Right atrium auricular region (tissue), 2 donors: Measurements from ENCODE around the gene GC. TPM values are rescaled to one million over a fixed set of nuclear protein-coding genes. Genes with fewer than 3 reads are reported as not detected.

Experiments used
- DNase-seq: peaks from one replicate; pipeline ENCODE4 v3.0.0-alpha.2; 2019; ENCODE audit warnings: low spot score
- H3K27ac ChIP-seq, 2 donors: fragments of 200-600 bp; sonication (generic); 1 replicate in 1 of 2; 2 replicates in 1 of 2; pipeline ENCODE4 v1.5.1; 2016 to 2019
- H3K27me3 ChIP-seq, 2 donors: fragments of 200-600 bp; sonication (generic); one replicate each; pipeline versions ENCODE4 v1.5.1 to v1.6.0; 2017 to 2019
- H3K36me3 ChIP-seq: fragments of 200-600 bp; sonication (generic); one replicate; pipeline ENCODE4 v1.5.1; 2016
- H3K4me1 ChIP-seq, 2 donors: fragments of 200-600 bp; sonication (generic); one replicate each; pipeline versions ENCODE4 v1.5.1 to v1.6.0; 2017 to 2019
- H3K4me3 ChIP-seq, 2 donors: fragments of 200-600 bp; sonication (generic); 1 replicate in 1 of 2; 2 replicates in 1 of 2; pipeline ENCODE4 v1.5.1; 2017 to 2019; ENCODE audit warnings: mild to moderate bottlenecking in 1 of 2, moderate library complexity in 1 of 2
- H3K9me3 ChIP-seq, 2 donors: fragments of 200-600 bp; sonication (generic); one replicate each; pipeline ENCODE4 v1.5.1; 2019
- total RNA-seq, 2 donors: library from RNA; depleted of rRNA; stranded (reverse); fragments of >200 nt; gene quantifications; one replicate each; pipeline ENCODE4 v1.1.0, GENCODE V29; 2016
- TF ChIP-seq, protein P1 (sequence below), 2 donors: fragments of 200-600 bp; sonication (generic); IDR thresholded peaks; one replicate each; pipeline ENCODE4 v1.5.1; 2019; ENCODE audit warnings: antibody characterized with exemption in 2 of 2

Gene GC
- total RNA-seq, 2 donors from 2014 or later = not detected

DNA sequence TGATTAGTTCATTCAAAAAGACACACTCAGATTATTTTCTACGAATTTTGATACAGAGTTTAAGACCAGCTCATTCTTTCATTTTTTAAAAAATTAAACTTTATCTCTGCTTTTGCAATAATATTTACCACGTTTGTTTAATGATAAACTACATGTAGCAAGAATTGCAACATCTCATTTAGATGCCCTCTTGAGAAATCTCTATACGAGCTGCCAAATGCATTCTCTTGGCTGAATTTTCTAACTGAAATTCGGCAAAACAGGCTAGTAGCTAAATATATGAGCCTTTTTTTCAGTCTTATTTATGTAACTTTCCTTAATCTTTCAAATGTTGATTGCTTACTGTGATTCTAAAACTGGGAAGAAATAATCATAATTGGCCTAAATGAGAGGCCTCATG is 2.1 kb upstream of the GC start:
- H3K4me1 ChIP-seq = no peaks in the 10 kb centered on the region
- H3K4me3 ChIP-seq = no peak overlapping the region
- DNase-seq = no peak
- no peaks in the 10 kb centered on the region for H3K27me3 ChIP-seq
- TF ChIP-seq, protein P1, sequence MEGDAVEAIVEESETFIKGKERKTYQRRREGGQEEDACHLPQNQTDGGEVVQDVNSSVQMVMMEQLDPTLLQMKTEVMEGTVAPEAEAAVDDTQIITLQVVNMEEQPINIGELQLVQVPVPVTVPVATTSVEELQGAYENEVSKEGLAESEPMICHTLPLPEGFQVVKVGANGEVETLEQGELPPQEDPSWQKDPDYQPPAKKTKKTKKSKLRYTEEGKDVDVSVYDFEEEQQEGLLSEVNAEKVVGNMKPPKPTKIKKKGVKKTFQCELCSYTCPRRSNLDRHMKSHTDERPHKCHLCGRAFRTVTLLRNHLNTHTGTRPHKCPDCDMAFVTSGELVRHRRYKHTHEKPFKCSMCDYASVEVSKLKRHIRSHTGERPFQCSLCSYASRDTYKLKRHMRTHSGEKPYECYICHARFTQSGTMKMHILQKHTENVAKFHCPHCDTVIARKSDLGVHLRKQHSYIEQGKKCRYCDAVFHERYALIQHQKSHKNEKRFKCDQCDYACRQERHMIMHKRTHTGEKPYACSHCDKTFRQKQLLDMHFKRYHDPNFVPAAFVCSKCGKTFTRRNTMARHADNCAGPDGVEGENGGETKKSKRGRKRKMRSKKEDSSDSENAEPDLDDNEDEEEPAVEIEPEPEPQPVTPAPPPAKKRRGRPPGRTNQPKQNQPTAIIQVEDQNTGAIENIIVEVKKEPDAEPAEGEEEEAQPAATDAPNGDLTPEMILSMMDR (IDR thresholded peaks at IDR 0.05) = no peak
- H3K27ac ChIP-seq = no peak overlapping the region
- no peaks in the 10 kb centered on the region for H3K9me3 ChIP-seq
- no peaks in the 10 kb centered on the region for H3K36me3 ChIP-seq

DNA sequence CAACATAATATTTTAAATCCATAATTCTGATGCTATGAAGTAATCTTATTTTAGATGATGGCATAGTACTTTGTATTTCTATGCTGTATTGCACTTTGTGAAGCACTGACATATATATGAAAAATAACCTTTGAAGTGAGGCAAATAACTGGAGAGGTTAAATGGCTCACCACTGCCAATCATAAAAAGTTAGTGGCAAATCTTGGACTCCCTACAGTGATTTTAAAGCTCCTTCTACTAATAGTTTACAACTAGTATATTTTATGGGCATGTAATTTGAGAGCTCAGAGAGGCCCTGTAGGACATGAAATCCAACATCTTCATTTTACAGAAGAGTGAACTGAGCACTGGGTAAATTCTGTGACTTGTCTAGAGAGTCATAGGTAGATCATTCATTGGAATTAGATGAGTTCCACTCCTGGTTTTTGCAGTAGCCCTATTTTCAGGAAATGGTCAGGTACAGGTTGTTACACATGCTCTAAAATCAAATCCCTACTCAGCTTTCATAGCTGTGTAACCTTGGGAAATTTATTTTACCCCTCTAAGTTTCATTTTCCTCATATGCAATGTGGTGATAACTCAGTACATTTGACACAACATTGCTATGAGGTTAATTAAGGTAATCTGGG is 804 bp upstream of the GC start:
- H3K9me3 ChIP-seq = no peaks in the 10 kb centered on the region
- no peak overlapping the region for H3K4me3 ChIP-seq
- no peaks in the 10 kb centered on the region for H3K36me3 ChIP-seq
- DNase-seq = no peak
- TF ChIP-seq, protein P1 (IDR thresholded peaks at IDR 0.05) = no peak
- no peaks in the 10 kb centered on the region for H3K27me3 ChIP-seq
- no peak overlapping the region for H3K27ac ChIP-seq
- no peaks in the 10 kb centered on the region for H3K4me1 ChIP-seq

GRCh38 chr4:71777891-71778290 is 6.0 kb downstream of the GC start:
- Histone ChIP-seq H3K9me3 (no peaks in the 10 kb centered on the region), H3K4me3 (no peak overlapping the region), H3K4me1 (no peaks in the 10 kb centered on the region), H3K27ac (no peak overlapping the region), H3K27me3 (no peaks in the 10 kb centered on the region), H3K36me3 (no peaks in the 10 kb centered on the region)
- TF ChIP-seq, protein P1 (IDR thresholded peaks at IDR 0.05) = no peak
- no peak for DNase-seq

- Histone ChIP-seq H3K4me1 (no peaks in the 10 kb centered on the region), H3K36me3 (no peaks in the 10 kb centered on the region), H3K27me3 (no peaks in the 10 kb centered on the region), H3K27ac (no peak overlapping the region), H3K4me3 (no peak overlapping the region), H3K9me3 (no peaks in the 10 kb centered on the region)
- TF ChIP-seq, protein P1 (IDR thresholded peaks at IDR 0.05) = no peak
- DNase-seq = no peak
Measured at GRCh38 chr4:71775449-71775848, 8.4 kb downstream of the GC start.

- H3K27ac ChIP-seq = no peak overlapping the region
Measured at GRCh38 chr4:71774136-71774535, 9.7 kb downstream of the GC start.

More at GRCh38 chr4:71774136-71774535, 9.7 kb downstream of the GC start:
- DNase-seq = no peak
- Histone ChIP-seq H3K9me3 (no peaks in the 10 kb centered on the region), H3K4me1 (no peaks in the 10 kb centered on the region), H3K36me3 (no peaks in the 10 kb centered on the region), H3K4me3 (no peak overlapping the region), H3K27me3 (no peaks in the 10 kb centered on the region)
- TF ChIP-seq, protein P1 (IDR thresholded peaks at IDR 0.05) = no peak
